HG03095 (cell line): Measurements from ENCODE around the gene AKR1E2.

Source experiments
- ATAC-seq: cut with Tn5 transposase; IDR thresholded peaks from one replicate; pipeline ENCODE4 v1.9.1; 2021; ENCODE audit warnings: moderate library complexity; ENCODE audit not compliant: unreplicated experiment

AKR1E2 gene

GRCh38 chr10:4843525-4844180 is 17.6 kb downstream of the AKR1E2 start:
- ATAC-seq: no peak

GRCh38 chr10:4844864-4845263 is 18.9 kb downstream of the AKR1E2 start:
- ATAC-seq: no peak

- ATAC-seq: no peak
These were observed 19.8 kb downstream of the AKR1E2 start for GRCh38 chr10:4845766-4846165.

GRCh38 chr10:4846775-4847174 is 20.8 kb downstream of the AKR1E2 start:
- ATAC-seq: no peak

- no peak for ATAC-seq
These were observed 21.8 kb downstream of the AKR1E2 start for GRCh38 chr10:4847561-4848355.

GRCh38 chr10:4848356-4849041 is 22.5 kb downstream of the AKR1E2 start:
- no peak for ATAC-seq

- ATAC-seq: no peak
These were observed 23.0 kb downstream of the AKR1E2 start for GRCh38 chr10:4849042-4849402.

GRCh38 chr10:4849555-4850242 is 23.7 kb downstream of the AKR1E2 start:
- peak; percentile 85 for ATAC-seq

- no peak for ATAC-seq
These were observed 24.4 kb downstream of the AKR1E2 start for GRCh38 chr10:4850397-4850796.

- ATAC-seq: no peak
These were observed 25.2 kb downstream of the AKR1E2 start for GRCh38 chr10:4851176-4851575.

GRCh38 chr10:4851846-4852245 is 25.8 kb downstream of the AKR1E2 start:
- no peak for ATAC-seq

- no peak for ATAC-seq
These were observed 40.1 kb downstream of the AKR1E2 start for GRCh38 chr10:4865945-4866661.

GRCh38 chr10:4867109-4867519 is 41.1 kb downstream of the AKR1E2 start:
- no peak for ATAC-seq

- no peak for ATAC-seq
These were observed 41.7 kb downstream of the AKR1E2 start for GRCh38 chr10:4867520-4868356.

- ATAC-seq: no peak
These were observed 42.3 kb downstream of the AKR1E2 start for GRCh38 chr10:4868357-4868657.

- ATAC-seq: no peak
These were observed 56.7 kb downstream of the AKR1E2 start for GRCh38 chr10:4882704-4883078.

GRCh38 chr10:4883079-4883739 is 57.2 kb downstream of the AKR1E2 start:
- no peak for ATAC-seq

GRCh38 chr10:4885162-4885561 is 59.2 kb downstream of the AKR1E2 start:
- no peak for ATAC-seq

GRCh38 chr10:4887501-4887900 is 61.5 kb downstream of the AKR1E2 start:
- no peak for ATAC-seq

GRCh38 chr10:4888236-4888635 is 62.2 kb downstream of the AKR1E2 start:
- no peak for ATAC-seq
